ENCODE data around the gene FAR1.

DNA sequence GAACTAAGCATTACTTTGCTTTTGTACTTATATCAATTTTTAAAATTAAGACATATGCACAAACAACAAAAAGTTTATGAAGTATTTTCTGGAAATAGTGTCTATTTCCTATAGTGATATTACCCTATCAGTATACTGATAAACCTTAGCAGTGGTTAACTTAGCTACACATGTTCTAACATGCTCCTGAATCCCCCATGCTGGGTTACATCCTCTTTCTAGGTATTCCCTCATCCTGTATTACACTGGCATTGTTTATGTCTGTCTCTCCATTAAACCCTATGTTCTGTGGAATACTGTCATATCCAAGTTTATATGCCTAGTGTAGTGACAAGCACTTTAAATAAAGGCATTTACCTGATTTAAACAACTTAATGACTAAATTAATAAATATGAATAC is 1.8 kb upstream of the FAR1 start:
- no peak for TF ChIP-seq POLR2AphosphoS5 (IDR thresholded peaks at IDR 0.05; ENCODE audit: low read depth, low read length)
- TF ChIP-seq POLR2A (IDR thresholded peaks at IDR 0.05; ENCODE audit: low read depth, low read length): no peak
- TF ChIP-seq TAF1 (IDR thresholded peaks at IDR 0.05; ENCODE audit: borderline replicate concordance, low read depth, low read length): no peak
